Spleen (tissue), 11 donors: ENCODE measurements around the gene TMEM131. TPM values are rescaled to one million over a fixed set of nuclear protein-coding genes. Genes with fewer than 3 reads are reported as not detected.

Experiments used
- DNase-seq: peaks from one replicate; pipeline ENCODE4 v3.0.0-alpha.2; 2020
- H3K27ac ChIP-seq, 8 donors: fragments of 200-600 bp; sonication (generic) in 7 of 8; 1 replicate in 4 of 8; 2 replicates in 4 of 8; pipeline versions ENCODE4 v1.5.0 to v1.8.0; 2016 to 2021; ENCODE audit warnings: inconsistent platforms in 4 of 8, mild to moderate bottlenecking in 4 of 8, moderate library complexity in 1 of 8
- H3K27me3 ChIP-seq, 7 donors: fragments of 200-600 bp; sonication (generic) in 6 of 7; replicated peaks in 1 of 7; 1 replicate in 4 of 7; 2 replicates in 3 of 7; pipeline versions ENCODE4 v1.5.0 to v1.8.0; 2016 to 2021; ENCODE audit warnings: inconsistent platforms in 3 of 7, mild to moderate bottlenecking in 1 of 7
- H3K36me3 ChIP-seq, 6 donors: fragments of 200-600 bp; sonication (generic) in 5 of 6; 1 replicate in 4 of 6; 2 replicates in 2 of 6; pipeline versions ENCODE4 v1.5.0 to v1.8.0; 2016 to 2021; ENCODE audit warnings: inconsistent platforms in 2 of 6
- H3K4me1 ChIP-seq, 6 donors: fragments of 200-600 bp; sonication (generic) in 5 of 6; 1 replicate in 3 of 6; 2 replicates in 3 of 6; pipeline versions ENCODE4 v1.5.0 to v1.8.0; 2016 to 2021; ENCODE audit warnings: inconsistent platforms in 3 of 6
- H3K4me3 ChIP-seq, 8 donors: fragments of 200-600 bp; sonication (generic) in 7 of 8; 1 replicate in 4 of 8; 2 replicates in 4 of 8; pipeline versions ENCODE4 v1.5.0 to v1.8.0; 2016 to 2021; ENCODE audit warnings: inconsistent platforms in 4 of 8, mild to moderate bottlenecking in 4 of 8, moderate library complexity in 2 of 8
- H3K9me3 ChIP-seq, 8 donors: fragments of 200-600 bp; sonication (generic) in 7 of 8; 1 replicate in 4 of 8; 2 replicates in 4 of 8; pipeline versions ENCODE4 v1.5.0 to v1.8.0; 2016 to 2021; ENCODE audit warnings: inconsistent platforms in 4 of 8
- POLR2A ChIP-seq, 3 donors: fragments of 450-650 bp; IDR thresholded peaks; one replicate each; pipeline ENCODE4 v1.5.1; 2017; ENCODE audit warnings: antibody characterized with exemption in 3 of 3, mild to moderate bottlenecking in 1 of 3
- POLR2AphosphoS5 ChIP-seq, 3 donors: sonication (generic); formaldehyde crosslinking; IDR thresholded peaks; one replicate each; pipeline ENCODE4 v1.5.1; 2017; ENCODE audit warnings: antibody characterized with exemption in 3 of 3
- whole genome bisulfite sequencing, 5 donors: extraction: QIAGEN DNeasy Blood & Tissue Kit in 3 of 5; methylation state at CpG; one replicate each; pipeline versions ENCODE4 v1.1.5 to v1.1.7; 2013 to 2018; 5-methylcytosine and 5-hydroxymethylcytosine counted together
- intact Hi-C: fragments of 100-400 bp; cut with DNase I; formaldehyde crosslinking; loops from one replicate; pipeline ENCODE4 v1.15.0; 2023; ENCODE audit warnings: low total_unique reads
- polyA plus RNA-seq, 3 donors: library from polyadenylated mRNA; stranded (reverse); fragments of 200-250 nt; gene quantifications; one replicate each; pipeline ENCODE4 v1.2.1, GENCODE V29; 2013
- total RNA-seq, 7 donors: library from RNA; depleted of rRNA in 3 of 7; stranded (reverse); fragments of >200 nt in 3 of 7; fragmentation: NEBNext Ultra II Directional in 4 of 7; extraction: Animal tissue kit (Norgen Biotek cat#: 25700) in 4 of 7; gene quantifications; one replicate each; pipeline versions ENCODE4 v1.1.0 to v1.2.1, GENCODE V29; 2016 to 2021
- TF ChIP-seq, protein P1 (sequence below), 11 experiments: fragments of 200-600 bp in 7 of 11; fragments of 450-650 bp in 4 of 11; sonication (generic) in 4 of 11; IDR thresholded peaks in 8 of 11; conservative IDR thresholded peaks in 3 of 11; 1 replicate in 7 of 11; 2 replicates in 4 of 11; pipeline versions ENCODE4 v1.4.0 to v1.8.0; 2016 to 2021; ENCODE audit warnings: antibody characterized with exemption in 11 of 11, inconsistent platforms in 4 of 11, mild to moderate bottlenecking in 1 of 11
- donor health status: healthy with polysubstance abuse.
- donor health status: DM: no; HTN: no; CAD: no; lungs with moderate emphysema.
- donor health status: DM: no; HTN: no; CAD: no.
- donor health status: Bipolar disorder and iron deficiency.
- donor health status: healthy.
- donor health status: DM: no; HTN: no; CAD: no.
- donor health status: DM: yes; HTN: yes; CAD: no.

The TMEM131 gene
- total and polyA plus RNA-seq, 10 donors = 9.2 to 74.0 (median 61.6) TPM

GRCh38 chr2:98013407-98014042 lies 17.8 kb upstream of the TMEM131 start:
- peak overlapping the region in 7 of 8 donors; percentile 51 to 88 (median 72) for H3K27ac ChIP-seq
- H3K36me3 ChIP-seq = no peaks in the 10 kb centered on the region
- no peaks in the 10 kb centered on the region for H3K9me3 ChIP-seq
- no peaks in the 10 kb centered on the region for H3K27me3 ChIP-seq
- DNase-seq = no peak
- H3K4me3 ChIP-seq = peak overlapping the region in 1 of 8 donors; percentile 35
- intact Hi-C loops = no loop called here
- TF ChIP-seq, protein P1, sequence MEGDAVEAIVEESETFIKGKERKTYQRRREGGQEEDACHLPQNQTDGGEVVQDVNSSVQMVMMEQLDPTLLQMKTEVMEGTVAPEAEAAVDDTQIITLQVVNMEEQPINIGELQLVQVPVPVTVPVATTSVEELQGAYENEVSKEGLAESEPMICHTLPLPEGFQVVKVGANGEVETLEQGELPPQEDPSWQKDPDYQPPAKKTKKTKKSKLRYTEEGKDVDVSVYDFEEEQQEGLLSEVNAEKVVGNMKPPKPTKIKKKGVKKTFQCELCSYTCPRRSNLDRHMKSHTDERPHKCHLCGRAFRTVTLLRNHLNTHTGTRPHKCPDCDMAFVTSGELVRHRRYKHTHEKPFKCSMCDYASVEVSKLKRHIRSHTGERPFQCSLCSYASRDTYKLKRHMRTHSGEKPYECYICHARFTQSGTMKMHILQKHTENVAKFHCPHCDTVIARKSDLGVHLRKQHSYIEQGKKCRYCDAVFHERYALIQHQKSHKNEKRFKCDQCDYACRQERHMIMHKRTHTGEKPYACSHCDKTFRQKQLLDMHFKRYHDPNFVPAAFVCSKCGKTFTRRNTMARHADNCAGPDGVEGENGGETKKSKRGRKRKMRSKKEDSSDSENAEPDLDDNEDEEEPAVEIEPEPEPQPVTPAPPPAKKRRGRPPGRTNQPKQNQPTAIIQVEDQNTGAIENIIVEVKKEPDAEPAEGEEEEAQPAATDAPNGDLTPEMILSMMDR (IDR thresholded peaks at IDR 0.05 in 8 of 11, conservative IDR thresholded peaks at IDR 0.05 in 3 of 11) = no peak
- TF ChIP-seq POLR2A (IDR thresholded peaks at IDR 0.05) (no peak), POLR2AphosphoS5 (IDR thresholded peaks at IDR 0.05) (no peak)
- 55 to 63% (median 61%) methylated on average over 15 of the region's 15 CpGs for WGBS, 5 donors
- H3K4me1 ChIP-seq = peaks cover 8 to 72% (median 53%) of the 10 kb centered on the region in 6 donors

DNA sequence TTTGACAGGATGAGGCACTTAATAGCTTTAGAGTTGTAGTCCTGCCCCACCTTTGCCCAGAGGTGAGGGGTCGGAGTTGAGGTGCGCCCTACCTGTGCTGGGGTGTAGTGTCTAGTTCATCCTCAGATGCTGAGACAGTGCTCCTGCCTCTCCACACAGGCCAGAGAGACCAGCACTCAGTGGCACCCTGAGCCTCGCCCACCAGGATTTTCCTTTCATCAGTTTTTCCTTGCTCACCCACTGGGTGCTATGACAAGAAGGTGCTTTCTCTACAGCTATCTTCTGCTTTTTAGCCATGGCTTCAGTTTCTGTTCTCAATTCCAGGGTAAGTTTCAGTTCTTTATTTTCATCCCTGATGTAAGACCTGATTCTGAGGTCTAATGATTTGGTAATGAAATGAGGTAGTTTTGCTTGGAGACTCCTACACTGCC lies 16.8 kb upstream of the TMEM131 start:
- TF ChIP-seq, protein P1 (IDR thresholded peaks at IDR 0.05 in 8 of 11, conservative IDR thresholded peaks at IDR 0.05 in 3 of 11) = no peak
- peak in 2 of 3 donors; percentile 13 to 36 for TF ChIP-seq POLR2AphosphoS5 (IDR thresholded peaks at IDR 0.05)
- intact Hi-C loops = no loop called here
- no peaks in the 10 kb centered on the region for H3K36me3 ChIP-seq
- peaks cover 8 to 72% (median 53%) of the 10 kb centered on the region in 6 donors for H3K4me1 ChIP-seq
- DNase-seq = peak; percentile 78
- H3K27me3 ChIP-seq = no peaks in the 10 kb centered on the region
- H3K27ac ChIP-seq = peak overlapping the region; percentile 48 to 88 (median 70)
- no peaks in the 10 kb centered on the region for H3K9me3 ChIP-seq
- WGBS, 5 donors = 70 to 81% (median 74%) methylated on average over 3 of the region's 3 CpGs
- peak overlapping the region in 2 of 8 donors; percentile 2 to 41 for H3K4me3 ChIP-seq

GRCh38 chr2:98009887-98010760 lies 14.4 kb upstream of the TMEM131 start:
- DNase-seq = no peak
- Histone ChIP-seq H3K4me1 (peaks cover 8 to 62% (median 50%) of the 10 kb centered on the region in 6 donors), H3K9me3 (no peaks in the 10 kb centered on the region), H3K36me3 (no peaks in the 10 kb centered on the region), H3K27ac (peak overlapping the region in 4 of 8 donors; percentile 57 to 88 (median 76)), H3K27me3 (no peaks in the 10 kb centered on the region), H3K4me3 (no peak overlapping the region)
- 50 to 78% (median 71%) methylated on average over 10 of the region's 10 CpGs for WGBS, 5 donors
- intact Hi-C loops = no loop called here
- TF ChIP-seq POLR2A (IDR thresholded peaks at IDR 0.05) (no peak), POLR2AphosphoS5 (IDR thresholded peaks at IDR 0.05) (no peak)
- TF ChIP-seq, protein P1 (IDR thresholded peaks at IDR 0.05 in 8 of 11, conservative IDR thresholded peaks at IDR 0.05 in 3 of 11) = no peak

DNA sequence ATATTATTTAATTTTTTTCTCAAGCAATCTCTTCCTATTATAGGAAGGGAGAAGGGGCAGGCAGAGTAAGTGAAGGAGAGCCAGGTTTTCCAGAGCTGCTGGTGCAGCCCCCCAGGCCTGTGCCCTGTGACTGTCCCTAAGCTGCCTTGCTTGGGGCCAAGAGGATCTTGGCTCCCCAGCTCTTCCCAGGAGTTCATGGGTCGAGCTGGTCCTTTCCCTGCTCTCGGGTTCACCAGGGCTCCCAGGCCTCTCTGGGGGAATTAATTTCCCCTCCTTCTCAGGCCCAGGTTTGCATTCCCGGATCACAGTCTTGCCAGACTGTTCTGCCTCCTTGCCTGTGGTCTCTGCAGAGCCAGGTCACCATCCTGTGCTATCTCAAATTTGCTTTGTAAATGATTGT lies 12.7 kb upstream of the TMEM131 start:
- Histone ChIP-seq H3K27ac (no peak overlapping the region), H3K4me1 (peaks cover 8 to 46% (median 37%) of the 10 kb centered on the region in 6 donors), H3K4me3 (no peak overlapping the region), H3K27me3 (no peaks in the 10 kb centered on the region), H3K9me3 (no peaks in the 10 kb centered on the region), H3K36me3 (no peaks in the 10 kb centered on the region)
- TF ChIP-seq, protein P1 (IDR thresholded peaks at IDR 0.05 in 8 of 11, conservative IDR thresholded peaks at IDR 0.05 in 3 of 11) = no peak
- intact Hi-C loops = no loop called here
- DNase-seq = no peak
- whole genome bisulfite sequencing, 5 donors = 66 to 85% (median 75%) methylated on average over 3 of the region's 3 CpGs
